Measurements from ENCODE around the gene MMP2. TPM values are rescaled to one million over a fixed set of nuclear protein-coding genes. Genes with fewer than 3 reads are reported as not detected.

Gene MMP2
- polyA plus RNA-seq, 4 donors, result 219 to 369 (median 312) TPM

DNA sequence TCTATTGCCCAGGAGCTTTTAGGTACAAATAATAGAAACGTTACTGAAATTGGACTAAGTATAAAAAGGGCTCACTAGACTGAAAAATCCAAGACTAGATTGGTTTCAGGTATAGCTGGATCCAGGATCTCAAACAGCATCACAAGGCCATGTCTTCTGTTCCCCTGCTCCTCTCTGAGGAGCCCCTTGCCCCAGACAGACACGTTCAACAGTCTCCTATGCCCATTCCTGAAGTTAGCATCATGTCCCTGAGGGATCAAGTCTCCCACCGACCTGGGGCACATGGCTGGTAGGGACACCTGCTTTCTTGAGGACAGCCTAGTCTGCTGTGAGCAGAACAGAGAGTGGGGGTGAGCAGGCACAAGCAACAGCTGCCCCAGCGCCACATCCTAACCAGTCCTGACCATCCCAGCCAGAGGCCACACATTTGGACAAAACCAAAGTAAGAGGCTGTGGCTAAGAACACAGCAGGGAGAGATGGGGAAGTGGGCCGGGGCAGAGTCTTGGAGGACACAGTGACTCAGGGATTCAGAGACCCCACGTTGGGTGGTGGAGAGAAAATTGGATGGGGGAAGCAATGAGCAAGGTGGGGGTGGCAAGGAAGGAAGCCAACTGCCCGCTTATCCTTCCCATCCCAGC lies 10.5 kb upstream of the MMP2 start:
- DNase-seq (ENCODE audit: low read depth in 4 of 4, low spot score in 2 of 4), result no peak

DNA sequence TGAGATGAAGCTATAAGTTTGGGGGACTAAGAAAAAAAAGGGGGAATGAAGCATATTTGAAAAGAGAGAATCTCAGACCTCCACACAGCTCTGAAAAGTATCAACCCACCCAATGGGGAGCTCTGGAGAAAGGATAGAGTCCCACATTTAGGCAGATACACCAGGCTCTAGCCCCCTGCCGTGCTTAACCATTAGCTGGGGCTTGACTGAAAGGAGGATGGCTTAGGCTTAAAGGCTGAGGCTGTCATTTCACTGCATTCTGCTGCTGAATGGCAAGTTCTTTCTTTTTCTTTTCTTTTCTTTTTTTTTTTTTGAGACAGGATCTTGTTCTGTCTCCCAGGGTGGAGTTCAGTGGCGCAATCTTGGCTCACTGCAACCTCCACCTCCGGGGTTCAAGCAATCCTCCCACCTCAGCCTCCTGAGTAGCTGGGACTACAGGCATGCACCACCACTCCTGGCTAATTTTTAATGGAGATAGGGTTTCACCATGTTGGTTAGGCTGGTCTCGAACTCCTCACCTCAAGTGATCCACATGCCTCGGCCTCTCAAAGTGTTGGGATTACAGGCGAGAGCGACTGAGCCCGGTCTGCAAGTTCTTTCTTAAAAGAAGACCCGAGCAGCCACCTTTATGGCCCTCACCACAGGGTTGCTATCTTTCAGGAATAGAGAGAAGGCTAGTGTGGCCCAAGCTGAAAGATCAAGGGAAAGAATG lies 9.0 kb upstream of the MMP2 start:
- DNase-seq (ENCODE audit: low read depth in 4 of 4, low spot score in 2 of 4), result no peak

- no peak for DNase-seq (ENCODE audit: low read depth in 4 of 4, low spot score in 2 of 4)
Measured at GRCh38 chr16:55470533-55471371, 8.2 kb upstream of the MMP2 start.

DNA sequence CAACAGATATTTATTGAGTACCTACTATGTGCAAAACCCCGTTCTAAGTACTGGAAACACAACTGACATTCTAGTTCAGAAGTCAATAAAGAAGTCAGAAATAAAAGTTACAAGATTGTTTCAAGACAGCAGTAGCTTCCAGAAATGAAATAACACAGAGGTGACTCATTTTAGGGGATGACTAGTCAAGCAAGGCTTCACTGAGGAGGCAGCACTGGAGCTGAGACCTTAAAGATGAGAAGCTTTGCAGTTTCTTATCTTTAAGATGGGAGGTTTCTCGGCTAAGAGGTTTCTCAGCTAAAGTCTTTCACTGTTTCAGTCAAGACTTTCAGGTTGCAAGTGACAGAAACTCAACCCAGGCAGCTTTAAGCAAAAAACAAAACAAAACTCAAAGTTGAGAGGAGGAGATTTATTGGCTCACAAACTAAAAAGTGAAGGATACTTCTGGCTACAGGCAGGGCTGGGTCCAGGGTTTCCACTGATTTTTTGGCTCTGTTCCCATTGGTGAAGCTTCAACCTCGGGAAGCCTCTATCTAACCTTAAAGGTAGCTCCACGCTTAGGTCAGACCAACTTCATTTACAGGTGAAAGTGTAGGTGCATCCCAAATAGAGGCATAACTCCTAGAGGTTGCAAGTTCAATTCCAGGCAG lies 7.4 kb upstream of the MMP2 start:
- no peak for DNase-seq (ENCODE audit: low read depth in 4 of 4, low spot score in 2 of 4)

GRCh38 chr16:55473587-55473986 lies 5.4 kb upstream of the MMP2 start:
- DNase-seq (ENCODE audit: low read depth in 4 of 4, low spot score in 2 of 4), result no peak

GRCh38 chr16:55474821-55475220 lies 4.2 kb upstream of the MMP2 start:
- no peak for DNase-seq (ENCODE audit: low read depth in 4 of 4, low spot score in 2 of 4)

- no peak for DNase-seq (ENCODE audit: low read depth in 4 of 4, low spot score in 2 of 4)
Measured at GRCh38 chr16:55475919-55476318, 3.1 kb upstream of the MMP2 start.

DNA sequence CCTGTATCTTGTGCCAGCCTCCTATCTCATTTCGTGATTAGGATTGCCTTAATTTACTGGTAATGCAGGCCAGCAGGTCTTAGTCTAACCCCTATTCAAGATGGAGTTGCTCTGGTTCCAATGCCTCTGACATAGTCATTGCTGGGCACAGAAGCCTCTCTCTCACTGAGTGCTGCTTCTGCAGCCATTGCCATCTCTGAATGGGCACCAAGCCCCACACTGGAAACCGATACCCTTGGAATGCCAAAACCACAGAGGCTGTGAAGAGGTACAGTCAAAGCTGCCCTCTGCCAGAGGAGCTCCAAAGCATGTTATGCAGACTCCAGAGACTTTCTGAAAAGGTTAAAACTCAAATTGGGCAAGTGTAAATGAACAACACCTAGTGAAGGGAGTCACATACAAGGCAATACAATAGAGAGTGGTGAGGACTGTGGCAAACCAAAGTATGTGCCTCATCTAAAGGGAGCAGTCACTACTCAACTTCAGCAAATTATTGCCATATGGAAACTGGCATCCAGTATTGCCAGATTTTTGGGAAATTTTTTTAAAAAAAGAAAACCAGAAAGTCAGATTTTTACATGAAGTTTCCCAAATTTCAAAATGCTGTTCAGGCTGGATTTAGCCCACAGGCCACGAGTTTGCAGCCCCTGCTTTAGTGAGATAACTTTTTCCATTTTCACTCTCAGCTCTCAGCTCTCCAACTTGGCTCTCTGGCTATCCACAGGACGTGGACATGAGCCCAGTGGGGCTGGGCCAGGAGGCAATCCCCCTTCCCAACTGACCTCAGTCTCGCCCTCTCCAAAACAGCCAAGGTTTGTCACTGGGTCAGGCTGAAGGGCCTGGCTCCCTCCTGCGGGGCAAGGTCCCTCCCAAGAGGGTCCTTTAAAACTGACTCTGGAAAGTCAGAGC lies 2.1 kb upstream of the MMP2 start:
- no peak for DNase-seq (ENCODE audit: low read depth in 4 of 4, low spot score in 2 of 4)

DNA sequence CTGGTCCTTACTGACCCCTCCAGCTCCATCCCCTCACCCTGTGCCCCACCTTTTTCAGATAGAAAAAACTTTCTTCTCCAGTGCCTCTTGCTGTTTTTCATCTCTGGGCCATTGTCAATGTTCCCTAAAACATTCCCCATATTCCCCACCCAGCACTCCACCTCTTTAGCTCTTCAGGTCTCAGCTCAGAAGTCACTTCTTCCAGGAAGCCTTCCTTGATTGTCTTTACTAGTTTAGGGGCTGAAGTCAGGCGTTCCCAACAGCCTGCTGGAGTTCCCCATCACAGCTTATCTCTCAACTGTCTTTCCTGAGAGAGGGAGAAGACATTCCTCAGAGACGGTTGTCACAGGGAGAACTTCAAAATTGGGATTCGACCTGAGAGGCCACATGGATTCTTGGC lies 1.3 kb upstream of the MMP2 start:
- no peak for DNase-seq (ENCODE audit: low read depth in 4 of 4, low spot score in 2 of 4)

- no peak for DNase-seq (ENCODE audit: low read depth in 4 of 4, low spot score in 2 of 4)
Measured at GRCh38 chr16:55479430-55480140, 587 bp downstream of the MMP2 start.

- DNase-seq (ENCODE audit: low read depth in 4 of 4, low spot score in 2 of 4), result no peak
Measured at GRCh38 chr16:55480228-55480655, 1.2 kb downstream of the MMP2 start.

DNA sequence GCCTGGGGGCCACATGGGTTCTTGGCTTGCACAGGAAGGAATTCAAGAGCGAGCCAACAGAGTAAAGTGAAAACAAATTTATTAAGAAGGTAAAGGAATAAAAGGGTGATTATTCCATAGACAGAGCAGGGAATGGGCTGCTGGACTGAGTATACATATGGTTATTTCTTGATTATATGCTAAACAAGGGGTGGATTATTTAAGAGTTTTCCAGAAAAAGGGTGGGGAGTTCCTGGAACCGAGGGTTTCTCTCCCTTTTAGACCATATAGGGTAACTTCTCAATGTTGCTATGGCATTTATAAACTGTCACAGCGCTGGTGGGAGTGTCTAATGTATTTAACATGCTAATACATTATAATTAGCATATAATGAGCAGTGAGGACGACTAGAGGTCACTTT lies 2.0 kb downstream of the MMP2 start:
- DNase-seq (ENCODE audit: low read depth in 4 of 4, low spot score in 2 of 4), result no peak

GRCh38 chr16:55482056-55482455 lies 3.1 kb downstream of the MMP2 start:
- no peak for DNase-seq (ENCODE audit: low read depth in 4 of 4, low spot score in 2 of 4)

GRCh38 chr16:55487048-55487803 lies 8.2 kb downstream of the MMP2 start:
- no peak for DNase-seq (ENCODE audit: low read depth in 4 of 4, low spot score in 2 of 4)

GRCh38 chr16:55488306-55488705 lies 9.3 kb downstream of the MMP2 start:
- DNase-seq (ENCODE audit: low read depth in 4 of 4, low spot score in 2 of 4), result no peak

DNA sequence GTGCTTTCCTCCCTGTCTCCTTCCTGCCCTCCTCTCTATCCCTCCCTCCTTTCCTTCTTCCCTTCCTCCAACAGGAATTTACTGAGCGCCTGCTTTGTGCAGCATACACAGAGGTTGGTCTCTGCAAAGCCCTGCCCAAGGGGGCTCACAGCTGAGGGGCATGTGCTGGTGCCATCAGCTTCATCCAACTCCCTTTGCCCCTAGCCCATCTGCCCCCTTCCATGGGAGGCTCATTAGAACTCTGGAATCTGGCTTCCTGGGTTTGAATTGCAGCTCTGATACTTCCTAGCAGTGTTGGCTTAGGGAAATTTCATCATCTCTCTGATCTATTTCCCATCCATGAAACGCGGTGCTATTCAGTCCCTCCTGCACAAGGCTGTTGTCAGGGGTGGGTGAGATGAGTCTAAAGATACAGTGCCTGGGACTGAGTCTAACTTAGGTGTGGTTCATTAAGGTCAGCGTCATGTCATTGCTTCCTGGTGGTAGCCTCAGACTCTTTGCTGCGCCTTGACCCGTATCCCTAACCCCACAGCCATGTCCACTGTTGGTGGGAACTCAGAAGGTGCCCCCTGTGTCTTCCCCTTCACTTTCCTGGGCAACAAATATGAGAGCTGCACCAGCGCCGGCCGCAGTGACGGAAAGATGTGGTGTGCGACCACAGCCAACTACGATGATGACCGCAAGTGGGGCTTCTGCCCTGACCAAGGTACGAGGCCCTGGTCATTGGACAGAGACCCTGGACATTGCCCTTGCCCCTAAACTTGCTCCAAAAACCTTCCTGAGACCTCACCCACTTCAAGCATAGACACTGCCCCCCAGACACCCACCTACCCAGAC lies 10.3 kb downstream of the MMP2 start:
- no peak for DNase-seq (ENCODE audit: low read depth in 4 of 4, low spot score in 2 of 4)

DNA sequence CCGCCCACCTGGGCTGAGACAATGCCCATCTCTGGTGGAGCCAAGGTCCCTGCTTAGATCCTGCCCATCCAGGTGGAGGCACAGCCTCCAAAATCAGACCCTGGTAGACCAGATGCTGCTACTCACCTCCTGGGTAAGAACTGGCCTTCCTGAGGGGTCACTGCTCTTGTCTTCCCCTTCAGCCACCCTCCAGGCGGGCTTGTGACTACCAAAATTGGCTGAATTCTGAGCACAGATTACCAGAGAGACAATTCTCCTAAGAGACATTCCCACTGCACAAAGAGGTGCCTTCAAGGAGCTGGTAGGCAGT lies 10.9 kb downstream of the MMP2 start:
- DNase-seq (ENCODE audit: low read depth in 4 of 4, low spot score in 2 of 4), result no peak

DNA sequence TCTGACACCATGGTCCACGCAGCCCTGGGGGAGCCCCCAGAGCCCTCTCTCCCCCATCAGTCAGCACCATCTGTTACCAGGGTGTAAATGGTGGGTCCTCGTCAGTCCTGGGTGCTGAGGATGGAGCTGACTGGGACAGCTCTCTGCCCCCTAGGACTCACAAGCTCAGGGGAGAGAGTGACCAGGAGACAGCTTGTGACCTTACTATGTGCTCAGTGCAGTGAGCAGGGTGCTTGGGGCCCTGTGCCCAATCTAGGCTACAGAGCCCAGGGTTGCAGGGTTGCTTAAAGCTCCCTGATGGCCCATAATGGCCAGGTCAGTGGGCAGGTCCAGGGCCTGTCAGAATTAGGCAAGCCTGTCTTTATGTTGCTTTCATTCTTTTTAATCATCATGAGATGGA lies 11.3 kb downstream of the MMP2 start:
- DNase-seq (ENCODE audit: low read depth in 4 of 4, low spot score in 2 of 4), result no peak
